PC-9 (cell line): ENCODE data around the gene LBX2. TPM values are rescaled to one million over a fixed set of nuclear protein-coding genes. Genes with fewer than 3 reads are reported as not detected.
A peak's percentile ranks its signal among the peaks of the same experiment; 100 is the strongest.
"Not testable (repeated sequence)": the region's sequence is repeated elsewhere in the genome, so short reads cannot be mapped to it uniquely, and the experiment has no call there.

Experiments used
- BruUV-seq: library from RNA; stranded (reverse); fragments of 400-500 nt; replicated peaks from 2 replicates; lab custom pipeline; 2021; lab: Mats Ljungman, UMichigan
- CTCF ChIA-PET: fragments of 300-600 bp; sonication (Branson Sonifier 250); formaldehyde crosslinking; loops from one replicate; lab custom pipeline; 2022; ENCODE audit warnings: antibody characterized with exemption; lab: Charles Lee
- POLR2A ChIA-PET: fragments of 300-600 bp; sonication (Branson Sonifier 250); formaldehyde crosslinking; loops from one replicate; lab custom pipeline; 2022; ENCODE audit warnings: antibody characterized with exemption; ENCODE audit not compliant: unreplicated experiment; lab: Charles Lee
- DNase-seq, 2 experiments: peaks; one replicate each; pipeline versions ENCODE4 v3.0.0 to v3.0.0-alpha.2; 2015 to 2022; ENCODE audit warnings: mixed read lengths in 1 of 2
- H2AFZ ChIP-seq: fragments of 200-600 bp; sonication (generic); 2 replicates; pipeline ENCODE4 v1.8.1; 2017; ENCODE audit warnings: antibody characterized with exemption
- H3F3A ChIP-seq: fragments of 200-600 bp; sonication (generic); 2 replicates; pipeline ENCODE4 v1.8.1; 2017; ENCODE audit warnings: antibody characterized with exemption, mild to moderate bottlenecking, low read depth; ENCODE audit not compliant: insufficient read depth
- H3K27ac ChIP-seq: fragments of 200-600 bp; sonication (generic); 2 replicates; pipeline ENCODE4 v1.6.1; 2016; ENCODE audit warnings: mixed run types
- H3K27me3 ChIP-seq: fragments of 200-600 bp; sonication (generic); 2 replicates; pipeline ENCODE4 v1.6.1; 2016; ENCODE audit warnings: low read depth, mixed run types; ENCODE audit not compliant: insufficient read depth
- H3K36me3 ChIP-seq: fragments of 200-600 bp; sonication (generic); 2 replicates; pipeline ENCODE4 v1.6.1; 2016; ENCODE audit warnings: low read depth, mixed run types
- H3K4me1 ChIP-seq: fragments of 200-600 bp; sonication (generic); replicated peaks from 2 replicates; pipeline ENCODE4 v1.6.1; 2016; ENCODE audit warnings: mixed run types; ENCODE audit not compliant: insufficient read depth
- H3K4me2 ChIP-seq: fragments of 200-600 bp; sonication (generic); 2 replicates; pipeline ENCODE4 v1.6.1; 2017; ENCODE audit warnings: mixed run types
- H3K4me3 ChIP-seq: fragments of 200-600 bp; sonication (generic); 2 replicates; pipeline ENCODE4 v1.6.1; 2016; ENCODE audit warnings: mixed run types
- H3K79me2 ChIP-seq: fragments of 200-600 bp; sonication (generic); 2 replicates; pipeline ENCODE4 v1.6.1; 2017; ENCODE audit warnings: low read depth, mixed run types
- H3K9me2 ChIP-seq: fragments of 200-600 bp; sonication (generic); 2 replicates; pipeline ENCODE4 v1.8.1; 2017; ENCODE audit warnings: mild to moderate bottlenecking; ENCODE audit not compliant: insufficient read depth
- H3K9me3 ChIP-seq: fragments of 200-600 bp; sonication (generic); 2 replicates; pipeline ENCODE4 v1.8.1; 2016; ENCODE audit warnings: low read depth; ENCODE audit not compliant: insufficient read depth
- H4K20me1 ChIP-seq: fragments of 200-600 bp; sonication (generic); 2 replicates; pipeline ENCODE4 v1.8.1; 2017; ENCODE audit not compliant: insufficient read depth
- CTCF ChIP-seq: fragments of 200-600 bp; sonication (generic); conservative IDR thresholded peaks from 2 replicates; pipeline ENCODE4 v1.6.1; 2017; ENCODE audit warnings: mixed run types, antibody characterized with exemption, mild to moderate bottlenecking, moderate library complexity
- EZH2 ChIP-seq: fragments of 200-600 bp; sonication (generic); IDR thresholded peaks from 2 replicates; pipeline ENCODE4 v1.8.0; 2017; ENCODE audit warnings: antibody characterized with exemption, low read depth
- intact Hi-C: fragments of 100-400 bp; cut with micrococcal nuclease; formaldehyde crosslinking; loops from one replicate; pipeline ENCODE4 v1.10.0; 2022; ENCODE audit not compliant: unreplicated experiment
- total RNA-seq: library from RNA; stranded (reverse); gene quantifications from 2 replicates; pipeline ENCODE4 v1.2.3, GENCODE V29; 2021

The LBX2 gene
- total RNA-seq, 1 experiment from 2014 or later: 0.76 TPM

GRCh38 chr2:74488643-74489481, 10.5 kb downstream of the LBX2 start:
- TF ChIP-seq CTCF (no peak), EZH2 (no peak)
- Histone ChIP-seq H3K79me2 (peaks cover 8% of the 10 kb centered on the region; the same call in 1 of the 2 replicates), H2AFZ (no peak overlapping the region), H3F3A (peaks cover 15% of the 10 kb centered on the region), H3K4me1 (peaks cover 12% of the 10 kb centered on the region; the same call in 1 of the 2 replicates), H3K9me2 (no peaks in the 10 kb centered on the region), H3K27ac (no peak overlapping the region), H4K20me1 (no peaks in the 10 kb centered on the region), H3K9me3 (no peaks in the 10 kb centered on the region), H3K27me3 (no peaks in the 10 kb centered on the region), H3K36me3 (no peaks in the 10 kb centered on the region), H3K4me3 (no peak overlapping the region), H3K4me2 (0 out of 2 replicates have a peak overlapping the region, but pooled peaks have one; percentile 15)
- POLR2A ChIA-PET: interaction anchor here (0.6 kb wide), 1 partner anchor 310 kb away, joined by 5 read pairs; the partner anchor contains the start of gene MOB1A
- no TSS peak for BruUV-seq
- DNase-seq: no peak
- CTCF ChIA-PET: no interaction called here
- intact Hi-C loops: loop anchor here (10.0 kb wide), 1 partner anchor 166 kb away; the partner anchor contains the start of gene SEMA4F

- no peaks in the 10 kb centered on the region for H4K20me1 ChIP-seq
- POLR2A ChIA-PET: no interaction called here
- CTCF ChIA-PET: interaction anchor here (0.7 kb wide), 1 partner anchor 25 kb away, joined by 4 read pairs; no protein-coding TSS in a partner anchor
- BruUV-seq: no TSS peak
- peaks cover 19% of the 10 kb centered on the region for H3K4me1 ChIP-seq
- TF ChIP-seq CTCF (no peak), EZH2 (no peak)
- H3K9me2 ChIP-seq: no peaks in the 10 kb centered on the region
- no peaks in the 10 kb centered on the region for H3K9me3 ChIP-seq
- H3K27ac ChIP-seq: no peak overlapping the region
- H3K79me2 ChIP-seq: peaks cover 27% of the 10 kb centered on the region
- DNase-seq: peak in 1 of 2 experiments; percentile 20
- H3F3A ChIP-seq: peaks cover 15% of the 10 kb centered on the region
- no peak overlapping the region for H3K4me3 ChIP-seq
- no peaks in the 10 kb centered on the region for H3K36me3 ChIP-seq
- no peak overlapping the region for H3K4me2 ChIP-seq
- H2AFZ ChIP-seq: no peak overlapping the region
- H3K27me3 ChIP-seq: no peaks in the 10 kb centered on the region
- intact Hi-C loops: loop anchor here (10.0 kb wide), 1 partner anchor 169 kb away; the partner anchor contains the start of gene SEMA4F
Measured at GRCh38 chr2:74486141-74486540, 13.3 kb downstream of the LBX2 start.

- CTCF ChIA-PET: interaction anchor here (0.5 to 2.0 kb wide), 3 partner anchors 14 to 104 kb away, joined by 3 to 7 read pairs (median 4); partner anchors contain the start of genes AUP1 and HTRA2
- H3K27ac ChIP-seq, POLR2A ChIA-PET, H4K20me1 ChIP-seq, H3K9me2 ChIP-seq, H3K9me3 ChIP-seq, H3K27me3 ChIP-seq, BruUV-seq: not testable (repeated sequence)
- H3K79me2 ChIP-seq: peaks cover 37% of the 10 kb centered on the region
- intact Hi-C loops: loop anchor here (1.0 to 10.0 kb wide), 6 partner anchors 24 to 171 kb away; partner anchors contain the start of genes AUP1, HTRA2, INO80B and PCGF1
- H3K4me1 ChIP-seq: peaks cover 25% of the 10 kb centered on the region
- peak in 1 of 2 experiments; percentile 19 for DNase-seq
- peak overlapping the region; percentile 89 for H3K4me2 ChIP-seq
- peaks cover 12% of the 10 kb centered on the region for H3K36me3 ChIP-seq
- peak overlapping the region; percentile 94 for H2AFZ ChIP-seq
- peak overlapping the region; percentile 92 for H3K4me3 ChIP-seq
- peaks cover 22% of the 10 kb centered on the region for H3F3A ChIP-seq
Measured at GRCh38 chr2:74483675-74484164, 15.7 kb downstream of the LBX2 start.
